Lower leg skin (tissue), 4 donors: ENCODE results near the gene CLEC2A. TPM values are rescaled to one million over a fixed set of nuclear protein-coding genes. Genes with fewer than 3 reads are reported as not detected.

ENCODE experiments used
- DNase-seq, 2 donors: peaks; one replicate each; pipeline ENCODE4 v3.0.0-alpha.2; 2019; ENCODE audit warnings: low spot score in 2 of 2
- H3K4me3 ChIP-seq: fragments of 200-600 bp; sonication (generic); 2 replicates; pipeline ENCODE4 v1.5.1; 2017; ENCODE audit warnings: mild to moderate bottlenecking, low read depth; ENCODE audit not compliant: poor library complexity, severe bottlenecking
- POLR2A ChIP-seq, 2 donors: fragments of 450-650 bp; IDR thresholded peaks; one replicate each; pipeline ENCODE4 v1.6.1; 2016 to 2017; ENCODE audit warnings: antibody characterized with exemption in 2 of 2, mild to moderate bottlenecking in 1 of 2, moderate library complexity in 1 of 2
- WGBS, 2 donors: methylation state at CpG; one replicate each; pipeline ENCODE4 v1.1.5; 2018; 5-methylcytosine and 5-hydroxymethylcytosine counted together
- intact Hi-C: fragments of 100-400 bp; cut with DNase I; formaldehyde crosslinking; loops from one replicate; pipeline ENCODE4 v1.15.0; 2023; ENCODE audit warnings: low total_unique reads
- total RNA-seq, 4 donors: library from RNA; depleted of rRNA; stranded (reverse); fragments of >200 nt; gene quantifications; one replicate each; pipeline ENCODE4 v1.1.0, GENCODE V29; 2016
- TF ChIP-seq, protein P1 (sequence below), 3 donors: fragments of 450-650 bp; IDR thresholded peaks; one replicate each; pipeline ENCODE4 v1.5.1; 2016; ENCODE audit warnings: antibody characterized with exemption in 3 of 3, mild to moderate bottlenecking in 3 of 3, moderate library complexity in 2 of 3

CLEC2A gene
- total RNA-seq, 4 donors from 2014 or later, result 60.8 to 80.5 (median 68.4) TPM

DNA sequence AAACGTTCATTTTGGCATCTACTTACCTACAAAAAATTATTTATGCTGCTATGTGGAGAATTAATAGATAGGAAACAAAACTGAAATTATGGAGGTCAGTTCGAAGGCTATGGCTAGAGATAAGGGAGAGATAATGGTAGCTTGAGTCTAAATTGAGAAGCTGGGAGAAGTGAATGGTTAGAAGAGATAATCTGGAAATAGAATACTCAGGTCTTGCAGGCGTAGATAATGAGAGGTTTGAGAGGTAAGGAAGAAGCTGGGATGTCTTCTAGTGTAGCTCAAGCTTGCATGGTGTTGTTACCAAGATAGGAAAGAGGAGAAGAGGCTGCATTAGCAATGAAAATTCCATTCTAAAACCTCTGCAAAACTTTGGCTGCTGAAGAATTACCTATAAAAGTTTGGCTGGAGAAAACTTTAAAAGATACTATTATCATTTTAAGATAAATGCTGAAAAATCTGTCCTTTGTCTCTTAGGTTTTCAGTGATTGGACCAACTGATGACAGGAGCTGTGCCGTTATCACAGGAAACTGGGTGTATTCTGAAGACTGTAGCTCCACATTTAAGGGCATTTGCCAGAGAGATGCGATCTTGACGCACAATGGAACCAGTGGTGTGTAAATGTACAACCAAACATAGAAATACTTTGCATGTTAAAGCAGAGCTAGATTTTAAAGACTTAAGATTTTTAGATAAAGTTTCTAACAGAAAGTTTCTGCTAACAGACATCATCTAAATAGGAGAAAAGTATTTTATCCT, 36.8 kb downstream of the CLEC2A start:
- 65 to 72% methylated on average over 6 of the region's 6 CpGs for WGBS, 2 donors
- no peak for DNase-seq
- H3K4me3 ChIP-seq, result no peak overlapping the region
- intact Hi-C loops, result no loop called here
- no peak for TF ChIP-seq POLR2A (IDR thresholded peaks at IDR 0.05)
- TF ChIP-seq, protein P1, sequence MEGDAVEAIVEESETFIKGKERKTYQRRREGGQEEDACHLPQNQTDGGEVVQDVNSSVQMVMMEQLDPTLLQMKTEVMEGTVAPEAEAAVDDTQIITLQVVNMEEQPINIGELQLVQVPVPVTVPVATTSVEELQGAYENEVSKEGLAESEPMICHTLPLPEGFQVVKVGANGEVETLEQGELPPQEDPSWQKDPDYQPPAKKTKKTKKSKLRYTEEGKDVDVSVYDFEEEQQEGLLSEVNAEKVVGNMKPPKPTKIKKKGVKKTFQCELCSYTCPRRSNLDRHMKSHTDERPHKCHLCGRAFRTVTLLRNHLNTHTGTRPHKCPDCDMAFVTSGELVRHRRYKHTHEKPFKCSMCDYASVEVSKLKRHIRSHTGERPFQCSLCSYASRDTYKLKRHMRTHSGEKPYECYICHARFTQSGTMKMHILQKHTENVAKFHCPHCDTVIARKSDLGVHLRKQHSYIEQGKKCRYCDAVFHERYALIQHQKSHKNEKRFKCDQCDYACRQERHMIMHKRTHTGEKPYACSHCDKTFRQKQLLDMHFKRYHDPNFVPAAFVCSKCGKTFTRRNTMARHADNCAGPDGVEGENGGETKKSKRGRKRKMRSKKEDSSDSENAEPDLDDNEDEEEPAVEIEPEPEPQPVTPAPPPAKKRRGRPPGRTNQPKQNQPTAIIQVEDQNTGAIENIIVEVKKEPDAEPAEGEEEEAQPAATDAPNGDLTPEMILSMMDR (IDR thresholded peaks at IDR 0.05), result no peak

DNA sequence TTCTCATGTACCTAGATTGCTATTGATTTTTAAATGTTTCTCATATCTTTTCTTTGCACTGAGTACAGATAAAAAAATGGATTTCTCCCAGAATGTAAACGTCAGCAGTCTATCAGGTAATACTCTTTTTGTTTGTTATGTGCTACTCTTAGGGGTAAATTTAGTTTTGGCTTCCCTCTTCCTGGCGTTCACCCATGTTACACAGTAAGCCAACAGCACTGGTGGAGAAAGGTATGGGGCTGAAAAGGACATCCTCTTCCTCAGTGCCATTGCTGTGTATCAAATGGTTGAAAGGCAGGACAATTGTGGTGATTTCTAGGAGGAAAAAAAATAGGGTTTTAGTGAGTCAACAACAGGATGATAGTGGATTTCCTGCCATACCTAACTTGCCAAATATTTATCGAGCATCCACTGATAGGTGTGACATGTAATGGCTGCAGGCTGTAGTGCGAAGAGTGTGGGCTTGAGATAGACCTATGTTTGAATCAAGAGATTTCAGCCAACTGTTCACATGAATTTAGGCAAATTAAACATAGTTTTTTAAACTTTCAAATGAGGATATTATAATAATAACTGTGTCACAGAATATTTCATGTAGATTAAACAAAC, 43.4 kb downstream of the CLEC2A start:
- intact Hi-C loops, result no loop called here

DNA sequence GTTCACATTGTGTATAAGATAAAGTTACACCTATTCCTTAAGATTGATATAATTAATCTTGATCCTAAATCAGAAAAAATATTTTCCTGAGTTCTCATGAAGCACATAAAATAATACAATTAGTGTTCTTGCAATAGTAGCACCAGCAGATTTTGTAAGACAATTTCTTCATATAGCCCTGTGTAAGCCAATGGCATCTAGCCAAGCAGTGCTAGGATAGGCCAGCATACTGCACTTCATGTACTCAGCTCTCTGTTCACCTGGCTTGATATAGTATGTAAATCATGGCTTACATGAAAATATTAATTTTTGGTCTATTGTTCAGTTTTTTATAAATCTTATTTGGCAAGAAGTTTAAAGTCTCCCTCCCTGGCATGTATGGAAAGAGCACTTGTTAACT, 49.0 kb downstream of the CLEC2A start:
- no peak overlapping the region for H3K4me3 ChIP-seq
- intact Hi-C loops, result no loop called here
- DNase-seq, result no peak
- TF ChIP-seq POLR2A (IDR thresholded peaks at IDR 0.05), result no peak
- TF ChIP-seq, protein P1 (IDR thresholded peaks at IDR 0.05), result no peak

More for the DNA sequence above, 43.4 kb downstream of the CLEC2A start:
- H3K4me3 ChIP-seq, result no peak overlapping the region
- DNase-seq, result no peak
- no peak for TF ChIP-seq POLR2A (IDR thresholded peaks at IDR 0.05)
- TF ChIP-seq, protein P1 (IDR thresholded peaks at IDR 0.05), result no peak
- 47 to 49% methylated on average over 4 of the region's 4 CpGs for WGBS, 2 donors

DNA sequence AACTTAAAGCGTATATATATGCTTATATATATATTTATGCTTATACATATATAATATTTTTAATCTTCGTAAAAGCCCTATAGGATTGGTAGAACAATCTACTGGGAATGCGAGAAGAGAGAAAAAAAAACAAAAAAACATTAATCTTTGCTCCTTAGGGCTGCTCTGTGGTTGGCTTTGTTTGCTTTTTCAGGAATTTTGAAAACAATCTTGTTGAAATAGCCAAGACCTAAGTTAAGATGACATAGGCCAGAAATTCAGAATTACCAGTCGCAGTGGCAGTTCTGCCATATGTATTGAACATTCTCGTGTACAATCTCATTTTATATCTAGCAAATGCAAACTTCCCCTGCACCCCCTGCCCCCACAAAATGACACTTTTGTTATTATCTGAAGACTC, 50.2 kb downstream of the CLEC2A start:
- no peak overlapping the region for H3K4me3 ChIP-seq
- 95 to 96% methylated on average over 5 of the region's 5 CpGs for WGBS, 2 donors
- DNase-seq, result no peak
- no peak for TF ChIP-seq POLR2A (IDR thresholded peaks at IDR 0.05)
- TF ChIP-seq, protein P1 (IDR thresholded peaks at IDR 0.05), result no peak
- intact Hi-C loops, result no loop called here

DNA sequence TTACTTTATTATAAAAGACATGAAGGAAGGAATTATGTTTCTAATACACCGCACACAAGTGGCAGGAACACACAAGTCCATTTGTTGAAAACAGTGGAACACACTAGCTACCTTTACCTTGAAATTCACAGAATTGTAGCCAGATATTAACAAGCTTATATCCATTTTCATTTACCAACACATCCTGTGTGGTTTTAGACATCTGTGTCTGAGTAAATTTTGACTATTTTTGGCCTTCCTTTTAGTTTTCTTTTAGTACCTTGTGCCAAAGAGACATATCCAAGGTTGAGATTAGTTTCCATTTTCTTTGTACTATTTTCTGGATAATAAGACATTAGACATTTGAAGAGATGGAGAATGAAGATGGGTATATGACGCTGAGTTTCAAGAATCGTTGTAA, 50.9 kb downstream of the CLEC2A start, which contains the start of gene KLRF2:
TSS of gene KLRF2 (plus strand) at position 244 of the 400 bp plus-strand sequence. CDS start at position 351, 107 bp downstream.
- no peak within 1 kb of the TSS for H3K4me3 ChIP-seq
- no peak for TF ChIP-seq POLR2A (IDR thresholded peaks at IDR 0.05)
- TF ChIP-seq, protein P1 (IDR thresholded peaks at IDR 0.05), result no peak
- intact Hi-C loops, result no loop called here
- DNase-seq, result no peak
- WGBS, 2 donors, result 96% methylated on average over 3 of the region's 3 CpGs
